Fibroblast of the aortic adventitia (primary cell): Measurements from ENCODE around the gene CNNM4. TPM values are rescaled to one million over a fixed set of nuclear protein-coding genes. Genes with fewer than 3 reads are reported as not detected.

Experiments
- DNase-seq: peaks from one replicate; pipeline ENCODE4 v3.0.0-alpha.2; 2010; ENCODE audit warnings: low read depth
- H3K4me3 ChIP-seq: 2 replicates; pipeline ENCODE4 v1.5.1; 2011; ENCODE audit warnings: low read depth, mild to moderate bottlenecking, control low read depth, low read length, moderate library complexity
- CTCF ChIP-seq: IDR thresholded peaks from 2 replicates; pipeline ENCODE4 v1.5.1; 2011; ENCODE audit warnings: mild to moderate bottlenecking, low read length, control low read depth, inconsistent platforms; ENCODE audit not compliant: insufficient read depth
- total RNA-seq: library from RNA; depleted of rRNA; stranded (reverse); fragments of >200 nt; gene quantifications from 2 replicates; pipeline ENCODE4 v1.2.3, GENCODE V29; 2012; ENCODE audit warnings: low replicate concordance

CNNM4 gene
- total RNA-seq, 1 donor, result 3.8 TPM

- TF ChIP-seq CTCF, result no peak
- H3K4me3 ChIP-seq, result no peak overlapping the region
- peak; percentile 62 for DNase-seq
These were observed 62.5 kb downstream of the CNNM4 start for GRCh38 chr2:96823198-96823597.

- peak; percentile 65 for DNase-seq
- TF ChIP-seq CTCF, result no peak
- no peak overlapping the region for H3K4me3 ChIP-seq
These were observed 63.6 kb downstream of the CNNM4 start for GRCh38 chr2:96824079-96824870.

- no peak for DNase-seq
- TF ChIP-seq CTCF, result no peak
These were observed 64.4 kb downstream of the CNNM4 start for GRCh38 chr2:96825057-96825456.

GRCh38 chr2:96826546-96827278, 66.0 kb downstream of the CNNM4 start:
- no peak for DNase-seq
- no peak overlapping the region for H3K4me3 ChIP-seq
- TF ChIP-seq CTCF, result no peak

More at GRCh38 chr2:96825057-96825456, 64.4 kb downstream of the CNNM4 start:
- no peak overlapping the region for H3K4me3 ChIP-seq

- no peak overlapping the region for H3K4me3 ChIP-seq
- no peak for TF ChIP-seq CTCF
- no peak for DNase-seq
These were observed 67.7 kb downstream of the CNNM4 start for GRCh38 chr2:96828436-96828835.

GRCh38 chr2:96828874-96829273, 68.2 kb downstream of the CNNM4 start:
- H3K4me3 ChIP-seq, result no peak overlapping the region
- no peak for DNase-seq
- TF ChIP-seq CTCF, result no peak
